Measurements from ENCODE around the gene MC1R. TPM values are rescaled to one million over a fixed set of nuclear protein-coding genes. Genes with fewer than 3 reads are reported as not detected.

MC1R gene
- total and polyA plus RNA-seq, 2 experiments from 2014 or later = 0.74 to 4.3 TPM

Other genes with a start within 250 kb of the MC1R start
- gene CDK10, start 232.2 kb upstream of the MC1R start, total RNA-seq (2014; rRNA removed; shearing (Covaris generic)) = 53.2 and 64.6 TPM in 2 replicates
- 79.0 and 88.0 TPM in 2 replicates for gene CDK10, start 232.2 kb upstream of the MC1R start, polyA plus RNA-seq (2016; fragmentation: Nextera tagmentation; extraction: Ambion mirVana)
- 23.4 and 26.2 TPM in 2 replicates for gene SPATA2L, start 217.2 kb upstream of the MC1R start, total RNA-seq (2014; rRNA removed; shearing (Covaris generic))
- gene SPATA2L, start 217.2 kb upstream of the MC1R start, polyA plus RNA-seq (2016; fragmentation: Nextera tagmentation; extraction: Ambion mirVana) = 6.9 and 11.1 TPM in 2 replicates
- gene VPS9D1, start 198.0 kb upstream of the MC1R start, total RNA-seq (2014; rRNA removed; shearing (Covaris generic)) = 1.8 and 2.1 TPM in 2 replicates
- 2.0 and 2.2 TPM in 2 replicates for gene VPS9D1, start 198.0 kb upstream of the MC1R start, polyA plus RNA-seq (2016; fragmentation: Nextera tagmentation; extraction: Ambion mirVana)
- 12.7 and 15.6 TPM in 2 replicates for gene ZNF276, start 197.3 kb upstream of the MC1R start, total RNA-seq (2014; rRNA removed; shearing (Covaris generic))
- gene ZNF276, start 197.3 kb upstream of the MC1R start, polyA plus RNA-seq (2016; fragmentation: Nextera tagmentation; extraction: Ambion mirVana) = 3.4 and 4.3 TPM in 2 replicates
- gene FANCA, start 102.2 kb upstream of the MC1R start, total RNA-seq (2014; rRNA removed; shearing (Covaris generic)) = 75.9 and 89.9 TPM in 2 replicates
- gene FANCA, start 102.2 kb upstream of the MC1R start, polyA plus RNA-seq (2016; fragmentation: Nextera tagmentation; extraction: Ambion mirVana) = 36.4 and 42.3 TPM in 2 replicates
- 10.1 and 15.2 TPM in 2 replicates for gene SPIRE2, start 90.4 kb upstream of the MC1R start, total RNA-seq (2014; rRNA removed; shearing (Covaris generic))
- 5.0 and 6.5 TPM in 2 replicates for gene SPIRE2, start 90.4 kb upstream of the MC1R start, polyA plus RNA-seq (2016; fragmentation: Nextera tagmentation; extraction: Ambion mirVana)
- 95.4 and 96.4 TPM in 2 replicates for gene TCF25, start 45.3 kb upstream of the MC1R start, total RNA-seq (2014; rRNA removed; shearing (Covaris generic))
- gene TCF25, start 45.3 kb upstream of the MC1R start, polyA plus RNA-seq (2016; fragmentation: Nextera tagmentation; extraction: Ambion mirVana) = 143 and 149 TPM in 2 replicates
- gene TUBB3, start 4.5 kb downstream of the MC1R start, total RNA-seq (2014; rRNA removed; shearing (Covaris generic)) = 431 and 443 TPM in 2 replicates
- 139 and 149 TPM in 2 replicates for gene TUBB3, start 4.5 kb downstream of the MC1R start, polyA plus RNA-seq (2016; fragmentation: Nextera tagmentation; extraction: Ambion mirVana)
- gene DEF8, start 29.9 kb downstream of the MC1R start, total RNA-seq (2014; rRNA removed; shearing (Covaris generic)) = 83.5 and 89.9 TPM in 2 replicates
- 98.9 and 105 TPM in 2 replicates for gene DEF8, start 29.9 kb downstream of the MC1R start, polyA plus RNA-seq (2016; fragmentation: Nextera tagmentation; extraction: Ambion mirVana)
- gene DBNDD1, start 100.6 kb downstream of the MC1R start, total RNA-seq (2014; rRNA removed; shearing (Covaris generic)) = 69.2 and 90.8 TPM in 2 replicates
- 62.5 and 63.3 TPM in 2 replicates for gene DBNDD1, start 100.6 kb downstream of the MC1R start, polyA plus RNA-seq (2016; fragmentation: Nextera tagmentation; extraction: Ambion mirVana)
- not detected in 2 replicates for gene PRDM7, start 158.5 kb downstream of the MC1R start, total RNA-seq (2014; rRNA removed; shearing (Covaris generic))
- gene PRDM7, start 158.5 kb downstream of the MC1R start, polyA plus RNA-seq (2016; fragmentation: Nextera tagmentation; extraction: Ambion mirVana) = 0.08 TPM in 1 of 2 replicates, not detected in the other

All from GM23338 (cell line).